HG02623 (cell line): ENCODE data around the gene FZD10.

ENCODE experiments used
- ATAC-seq: cut with Tn5 transposase; IDR thresholded peaks from one replicate; pipeline ENCODE4 v1.9.1; 2021; ENCODE audit warnings: moderate library complexity; ENCODE audit not compliant: unreplicated experiment

FZD10 gene

GRCh38 chr12:130202201-130202600, 39.9 kb downstream of the FZD10 start:
- ATAC-seq = no peak

- ATAC-seq = no peak
Observed at GRCh38 chr12:130203151-130203550, 40.9 kb downstream of the FZD10 start.

- no peak for ATAC-seq
Observed at GRCh38 chr12:130204541-130204953, 42.3 kb downstream of the FZD10 start.

DNA sequence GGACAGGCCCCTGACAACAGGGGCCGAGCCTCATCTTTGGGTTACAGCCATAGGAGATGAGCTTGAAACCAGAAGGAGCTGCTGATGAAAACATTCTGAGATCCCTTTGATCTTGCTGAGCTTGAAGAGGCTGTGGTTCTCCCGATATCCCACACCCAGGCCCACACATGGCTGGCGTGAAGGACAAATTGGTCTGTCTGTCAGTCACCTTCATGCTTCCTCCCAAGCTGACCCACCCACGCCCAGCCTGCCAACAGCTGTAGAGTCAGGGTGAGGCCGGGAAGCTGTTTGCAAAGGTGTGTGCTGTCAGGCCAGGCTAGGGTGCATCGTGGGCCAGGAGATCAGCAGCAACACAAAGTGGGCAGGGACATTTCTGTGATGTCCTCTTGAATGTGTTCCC, 43.2 kb downstream of the FZD10 start:
- no peak for ATAC-seq

GRCh38 chr12:130212384-130212989, 50.2 kb downstream of the FZD10 start:
- no peak for ATAC-seq

DNA sequence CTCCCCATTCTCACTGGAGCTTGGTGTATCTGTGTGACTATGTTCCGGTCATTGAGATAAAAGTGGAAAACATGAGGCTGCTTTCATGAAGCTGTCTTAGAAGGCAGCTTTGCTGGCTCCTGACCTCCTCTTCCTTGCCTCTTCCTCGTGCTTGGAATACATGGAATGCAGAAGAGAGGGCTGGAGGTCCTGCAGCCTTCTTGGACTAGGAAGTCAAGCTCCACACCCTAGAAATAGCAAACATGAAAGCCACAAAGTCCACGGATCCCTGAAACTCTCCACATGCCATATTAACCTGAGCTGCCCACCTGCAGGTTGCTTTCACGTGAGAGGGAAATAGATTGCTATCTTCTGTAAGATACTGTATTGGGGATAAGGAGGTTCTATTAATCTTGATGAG, 51.0 kb downstream of the FZD10 start:
- ATAC-seq = no peak

GRCh38 chr12:130214686-130215395, 52.6 kb downstream of the FZD10 start:
- ATAC-seq = no peak
